ENCODE results near the gene TMEM132D.
"Not testable (repeated sequence)": the region's sequence is repeated elsewhere in the genome, so short reads cannot be mapped to it uniquely, and the experiment has no call there.

Gene TMEM132D

GRCh38 chr12:129901254-129901653 is 2.6 kb downstream of the TMEM132D start:
- H3K4me3 ChIP-seq (ENCODE audit: low read depth, low read length): no peak overlapping the region
- no peak for TF ChIP-seq CTCF (IDR thresholded peaks at IDR 0.05; ENCODE audit: insufficient read depth, low read length, missing control alignments)
- POLR2A ChIA-PET: no interaction called here
- CTCF ChIA-PET: no interaction called here
- no peak for DNase-seq (ENCODE audit: low read depth, low spot score)

- TF ChIP-seq CTCF (IDR thresholded peaks at IDR 0.05; ENCODE audit: insufficient read depth, low read length, missing control alignments): no peak
- DNase-seq (ENCODE audit: low read depth, low spot score): no peak
- ChIA-PET CTCF (interaction anchor here (0.9 to 1.4 kb wide), 2 partner anchors 10 to 931 kb away, joined by 3 read pairs; no protein-coding TSS in a partner anchor), POLR2A (no interaction called here)
- H3K4me3 ChIP-seq (ENCODE audit: low read depth, low read length): no peak overlapping the region
Measured at GRCh38 chr12:129900306-129900705, 3.5 kb downstream of the TMEM132D start.

GRCh38 chr12:129899045-129899444 is 4.8 kb downstream of the TMEM132D start:
- H3K4me3 ChIP-seq (ENCODE audit: low read depth, low read length); POLR2A ChIA-PET; DNase-seq (ENCODE audit: low read depth, low spot score): not testable (repeated sequence)
- CTCF ChIA-PET: interaction anchor here (1.4 kb wide), 1 partner anchor 930 kb away, joined by 3 read pairs; no protein-coding TSS in a partner anchor

- TF ChIP-seq CTCF (IDR thresholded peaks at IDR 0.05; ENCODE audit: insufficient read depth, low read length, missing control alignments): no peak
- DNase-seq (ENCODE audit: low read depth, low spot score): no peak
- POLR2A ChIA-PET: no interaction called here
- CTCF ChIA-PET: no interaction called here
- H3K4me3 ChIP-seq (ENCODE audit: low read depth, low read length): no peak overlapping the region
Measured at GRCh38 chr12:129893691-129894090, 10.1 kb downstream of the TMEM132D start.

GRCh38 chr12:129887101-129887500 is 16.7 kb downstream of the TMEM132D start:
- no peak for TF ChIP-seq CTCF (IDR thresholded peaks at IDR 0.05; ENCODE audit: insufficient read depth, low read length, missing control alignments)
- H3K4me3 ChIP-seq (ENCODE audit: low read depth, low read length): no peak overlapping the region
- CTCF ChIA-PET: no interaction called here
- POLR2A ChIA-PET: no interaction called here
- no peak for DNase-seq (ENCODE audit: low read depth, low spot score)

- TF ChIP-seq CTCF (IDR thresholded peaks at IDR 0.05; ENCODE audit: insufficient read depth, low read length, missing control alignments): no peak
- ChIA-PET CTCF (no interaction called here), POLR2A (no interaction called here)
- no peak for DNase-seq (ENCODE audit: low read depth, low spot score)
- no peak overlapping the region for H3K4me3 ChIP-seq (ENCODE audit: low read depth, low read length)
Measured at GRCh38 chr12:129886541-129886940, 17.3 kb downstream of the TMEM132D start.

- no peak overlapping the region for H3K4me3 ChIP-seq (ENCODE audit: low read depth, low read length)
- DNase-seq (ENCODE audit: low read depth, low spot score): no peak
- no peak for TF ChIP-seq CTCF (IDR thresholded peaks at IDR 0.05; ENCODE audit: insufficient read depth, low read length, missing control alignments)
- ChIA-PET POLR2A (no interaction called here), CTCF (no interaction called here)
Measured at GRCh38 chr12:129885287-129885686, 18.5 kb downstream of the TMEM132D start.
